Measurements from ENCODE around the gene CTNNA3. TPM values are rescaled to one million over a fixed set of nuclear protein-coding genes. Genes with fewer than 3 reads are reported as not detected.

Gene CTNNA3
- total and polyA plus RNA-seq, 7 donors, result under 0.01 to 4.6 (median 2.4) TPM; not detected in 1

GRCh38 chr10:66777665-66778064 is 918.3 kb downstream of the CTNNA3 start:
- H3K9me3 ChIP-seq, result no peaks in the 10 kb centered on the region
- no peak overlapping the region for H3K4me3 ChIP-seq
- TF ChIP-seq POLR2A (IDR thresholded peaks at IDR 0.05), result no peak
- no peak for DNase-seq
- intact Hi-C loops (cut with DNase I), result no loop called here
- H3K27ac ChIP-seq, result no peak overlapping the region
- H3K36me3 ChIP-seq, result no peaks in the 10 kb centered on the region
- WGBS, 2 donors, result 72 to 82% methylated on average over 2 of the region's 2 CpGs
- peaks cover 0 to 4% (median 0%) of the 10 kb centered on the region in 4 donors for H3K4me1 ChIP-seq
- H3K27me3 ChIP-seq, result no peaks in the 10 kb centered on the region

- H3K4me3 ChIP-seq, result no peak overlapping the region
- no peaks in the 10 kb centered on the region for H3K36me3 ChIP-seq
- DNase-seq, result no peak
- TF ChIP-seq POLR2AphosphoS5 (IDR thresholded peaks at IDR 0.05) (no peak), CTCF (IDR thresholded peaks at IDR 0.05) (no peak), POLR2A (IDR thresholded peaks at IDR 0.05) (no peak), EP300 (IDR thresholded peaks at IDR 0.05) (no peak)
- 87 to 90% methylated on average over 7 of the region's 7 CpGs for WGBS, 2 donors
- H3K4me1 ChIP-seq, result no peaks in the 10 kb centered on the region
- intact Hi-C loops (cut with DNase I), result no loop called here
- no peak overlapping the region for H3K27ac ChIP-seq
- H3K27me3 ChIP-seq, result no peaks in the 10 kb centered on the region
- no peaks in the 10 kb centered on the region for H3K9me3 ChIP-seq
Measured at GRCh38 chr10:66773472-66773817, 922.5 kb downstream of the CTNNA3 start.

- H3K4me1 ChIP-seq, result no peaks in the 10 kb centered on the region
- 82 to 83% methylated on average over 4 of the region's 4 CpGs for WGBS, 2 donors
- H3K27ac ChIP-seq, result no peak overlapping the region
- no peaks in the 10 kb centered on the region for H3K36me3 ChIP-seq
- no peaks in the 10 kb centered on the region for H3K27me3 ChIP-seq
- intact Hi-C loops (cut with DNase I), result no loop called here
- no peaks in the 10 kb centered on the region for H3K9me3 ChIP-seq
- TF ChIP-seq EP300 (IDR thresholded peaks at IDR 0.05) (no peak), POLR2A (IDR thresholded peaks at IDR 0.05) (no peak), CTCF (IDR thresholded peaks at IDR 0.05) (no peak), POLR2AphosphoS5 (IDR thresholded peaks at IDR 0.05) (no peak)
- no peak overlapping the region for H3K4me3 ChIP-seq
- DNase-seq, result no peak
Measured at GRCh38 chr10:66772548-66773471, 923.2 kb downstream of the CTNNA3 start.

- TF ChIP-seq POLR2A (IDR thresholded peaks at IDR 0.05), result no peak
- TF ChIP-seq EP300 (IDR thresholded peaks at IDR 0.05), result no peak
- TF ChIP-seq POLR2AphosphoS5 (IDR thresholded peaks at IDR 0.05), result no peak
- TF ChIP-seq CTCF (IDR thresholded peaks at IDR 0.05), result no peak
- no peaks in the 10 kb centered on the region for H3K27me3 ChIP-seq
- H3K4me3 ChIP-seq, result no peak overlapping the region
- no peak for DNase-seq
- H3K36me3 ChIP-seq, result no peaks in the 10 kb centered on the region
- intact Hi-C loops (cut with DNase I), result no loop called here
- H3K27ac ChIP-seq, result no peak overlapping the region
- H3K4me1 ChIP-seq, result no peaks in the 10 kb centered on the region
- 63 to 71% methylated on average over 2 of the region's 2 CpGs for WGBS, 2 donors
- H3K9me3 ChIP-seq, result no peaks in the 10 kb centered on the region
Measured at GRCh38 chr10:66767707-66768106, 928.3 kb downstream of the CTNNA3 start.

GRCh38 chr10:66762218-66762729 is 933.7 kb downstream of the CTNNA3 start:
- TF ChIP-seq POLR2A (IDR thresholded peaks at IDR 0.05) (no peak), CTCF (IDR thresholded peaks at IDR 0.05) (no peak), EP300 (IDR thresholded peaks at IDR 0.05) (no peak), POLR2AphosphoS5 (IDR thresholded peaks at IDR 0.05) (no peak)
- Histone ChIP-seq H3K27ac (no peak overlapping the region), H3K4me1 (no peaks in the 10 kb centered on the region), H3K36me3 (no peaks in the 10 kb centered on the region), H3K9me3 (no peaks in the 10 kb centered on the region), H3K27me3 (no peaks in the 10 kb centered on the region), H3K4me3 (no peak overlapping the region)
- DNase-seq, result no peak
- WGBS, 2 donors, result 87 to 91% methylated on average over 4 of the region's 4 CpGs
- intact Hi-C loops (cut with DNase I), result no loop called here
